GM06990 (cell line): ENCODE results near the gene ADORA1.

Source experiments
- DNase-seq: peaks from one replicate; pipeline ENCODE4 v3.0.0-alpha.2; 2011; ENCODE audit not compliant: insufficient read length; ENCODE audit errors: extremely low read depth
- H3K27me3 ChIP-seq: replicated peaks from 2 replicates; pipeline ENCODE4 v1.6.0; 2011; ENCODE audit warnings: low read length; ENCODE audit not compliant: control insufficient read depth, insufficient read depth
- H3K36me3 ChIP-seq: 2 replicates; pipeline ENCODE4 v1.5.1; 2011; ENCODE audit warnings: low read length; ENCODE audit not compliant: control insufficient read depth, insufficient read depth
- H3K4me3 ChIP-seq: replicated peaks from 2 replicates; pipeline ENCODE4 v1.5.1; 2011; ENCODE audit warnings: low read depth, mild to moderate bottlenecking, control low read depth, low read length
- TF ChIP-seq, protein P1 (sequence below): IDR thresholded peaks from 2 replicates; pipeline ENCODE4 v1.5.1; 2011; ENCODE audit warnings: low read length, control low read depth, mild to moderate bottlenecking, inconsistent platforms; ENCODE audit not compliant: insufficient read depth, poor library complexity, severe bottlenecking

The ADORA1 gene

DNA sequence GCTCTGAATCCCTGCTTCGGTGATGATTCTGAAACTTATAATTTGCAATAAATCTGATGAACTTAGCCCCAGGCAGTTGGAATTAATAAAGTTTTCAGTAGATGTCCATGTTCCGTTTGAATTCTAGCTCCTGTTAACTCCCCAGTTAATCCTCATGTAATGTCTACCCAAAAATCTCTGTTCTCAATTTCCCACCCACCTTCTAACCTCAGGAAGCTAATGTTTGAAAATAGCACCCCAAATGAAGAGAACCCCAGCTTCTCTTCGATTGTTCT is 45.4 kb upstream of the ADORA1 start:
- no peak for DNase-seq
- H3K27me3 ChIP-seq = peaks cover 2% of the 10 kb centered on the region
- no peak overlapping the region for H3K4me3 ChIP-seq
- TF ChIP-seq, protein P1, sequence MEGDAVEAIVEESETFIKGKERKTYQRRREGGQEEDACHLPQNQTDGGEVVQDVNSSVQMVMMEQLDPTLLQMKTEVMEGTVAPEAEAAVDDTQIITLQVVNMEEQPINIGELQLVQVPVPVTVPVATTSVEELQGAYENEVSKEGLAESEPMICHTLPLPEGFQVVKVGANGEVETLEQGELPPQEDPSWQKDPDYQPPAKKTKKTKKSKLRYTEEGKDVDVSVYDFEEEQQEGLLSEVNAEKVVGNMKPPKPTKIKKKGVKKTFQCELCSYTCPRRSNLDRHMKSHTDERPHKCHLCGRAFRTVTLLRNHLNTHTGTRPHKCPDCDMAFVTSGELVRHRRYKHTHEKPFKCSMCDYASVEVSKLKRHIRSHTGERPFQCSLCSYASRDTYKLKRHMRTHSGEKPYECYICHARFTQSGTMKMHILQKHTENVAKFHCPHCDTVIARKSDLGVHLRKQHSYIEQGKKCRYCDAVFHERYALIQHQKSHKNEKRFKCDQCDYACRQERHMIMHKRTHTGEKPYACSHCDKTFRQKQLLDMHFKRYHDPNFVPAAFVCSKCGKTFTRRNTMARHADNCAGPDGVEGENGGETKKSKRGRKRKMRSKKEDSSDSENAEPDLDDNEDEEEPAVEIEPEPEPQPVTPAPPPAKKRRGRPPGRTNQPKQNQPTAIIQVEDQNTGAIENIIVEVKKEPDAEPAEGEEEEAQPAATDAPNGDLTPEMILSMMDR = no peak
- no peaks in the 10 kb centered on the region for H3K36me3 ChIP-seq

DNA sequence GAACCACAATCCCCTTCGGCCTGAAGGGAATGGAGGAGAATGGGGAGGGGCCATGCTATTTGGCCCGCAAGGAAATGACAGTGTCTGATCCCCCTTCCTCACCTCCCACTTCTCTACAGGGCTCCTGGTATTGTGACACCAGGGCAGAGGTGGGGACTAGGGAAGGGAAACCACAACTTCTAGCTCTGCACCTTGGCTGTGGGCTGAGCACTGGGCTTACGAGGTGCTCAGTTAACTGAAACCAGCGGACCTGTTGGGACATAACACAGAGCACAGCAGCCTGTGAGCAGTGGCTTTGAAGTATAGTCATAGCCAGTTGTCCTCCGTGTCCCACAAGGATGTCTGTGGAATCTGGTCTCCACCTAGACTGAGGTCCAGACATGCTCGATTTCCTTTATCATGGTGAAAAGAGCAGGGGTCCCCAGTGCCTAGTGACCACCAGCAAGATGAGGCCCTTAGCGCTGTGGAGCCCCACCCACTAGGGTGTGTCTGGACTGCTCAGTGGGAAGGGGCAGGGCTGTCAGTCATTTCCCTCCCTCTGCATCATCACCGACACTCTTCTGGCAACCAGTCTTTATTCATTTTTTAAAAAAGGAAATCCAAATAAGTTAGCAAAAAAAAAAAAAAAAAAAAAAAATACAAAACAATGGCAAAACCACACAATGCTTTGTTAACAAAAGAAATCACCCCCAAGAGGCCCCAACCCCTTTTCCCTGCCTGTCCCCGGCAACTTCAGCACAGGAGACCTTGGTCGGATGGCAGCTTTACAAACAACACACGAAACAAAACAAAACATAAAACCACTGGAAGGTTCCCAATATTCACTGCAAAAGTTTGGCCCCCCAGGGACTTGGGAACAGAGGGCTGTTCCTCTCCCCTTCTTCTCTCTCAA is 44.7 kb upstream of the ADORA1 start:
- no peak for DNase-seq
- H3K36me3 ChIP-seq = no peaks in the 10 kb centered on the region
- H3K27me3 ChIP-seq = peaks cover 3% of the 10 kb centered on the region

DNA sequence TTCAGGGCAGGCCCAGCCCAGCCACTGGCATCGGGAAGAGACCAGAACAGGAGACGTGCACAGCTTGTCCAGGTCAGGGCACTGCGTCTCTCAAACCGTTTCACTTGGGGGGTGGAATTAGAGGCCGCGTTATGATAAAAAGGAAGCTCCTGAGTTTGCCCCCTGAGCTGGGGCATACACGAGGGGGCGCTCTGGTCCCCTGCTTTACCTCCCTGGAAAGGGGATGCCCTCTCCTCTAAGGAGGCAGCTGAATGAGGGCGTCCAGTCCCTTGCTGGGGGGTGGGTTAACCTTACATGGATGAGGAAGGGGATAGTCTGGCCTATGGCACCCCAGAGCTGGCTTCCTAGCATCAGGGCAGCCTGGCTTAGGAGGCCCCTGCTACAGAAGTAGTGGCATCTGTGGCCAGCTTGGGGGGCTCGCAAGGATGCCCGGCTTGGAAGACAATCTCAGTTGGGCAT is 44.0 kb upstream of the ADORA1 start:
- Histone ChIP-seq H3K4me3 (no peak overlapping the region), H3K36me3 (no peaks in the 10 kb centered on the region), H3K27me3 (peaks cover 1% of the 10 kb centered on the region; the same call in 1 of the 2 replicates)
- TF ChIP-seq, protein P1 = no peak
- DNase-seq = no peak

More for the DNA sequence above, 44.7 kb upstream of the ADORA1 start:
- TF ChIP-seq, protein P1 = no peak
- H3K4me3 ChIP-seq = no peak overlapping the region

DNA sequence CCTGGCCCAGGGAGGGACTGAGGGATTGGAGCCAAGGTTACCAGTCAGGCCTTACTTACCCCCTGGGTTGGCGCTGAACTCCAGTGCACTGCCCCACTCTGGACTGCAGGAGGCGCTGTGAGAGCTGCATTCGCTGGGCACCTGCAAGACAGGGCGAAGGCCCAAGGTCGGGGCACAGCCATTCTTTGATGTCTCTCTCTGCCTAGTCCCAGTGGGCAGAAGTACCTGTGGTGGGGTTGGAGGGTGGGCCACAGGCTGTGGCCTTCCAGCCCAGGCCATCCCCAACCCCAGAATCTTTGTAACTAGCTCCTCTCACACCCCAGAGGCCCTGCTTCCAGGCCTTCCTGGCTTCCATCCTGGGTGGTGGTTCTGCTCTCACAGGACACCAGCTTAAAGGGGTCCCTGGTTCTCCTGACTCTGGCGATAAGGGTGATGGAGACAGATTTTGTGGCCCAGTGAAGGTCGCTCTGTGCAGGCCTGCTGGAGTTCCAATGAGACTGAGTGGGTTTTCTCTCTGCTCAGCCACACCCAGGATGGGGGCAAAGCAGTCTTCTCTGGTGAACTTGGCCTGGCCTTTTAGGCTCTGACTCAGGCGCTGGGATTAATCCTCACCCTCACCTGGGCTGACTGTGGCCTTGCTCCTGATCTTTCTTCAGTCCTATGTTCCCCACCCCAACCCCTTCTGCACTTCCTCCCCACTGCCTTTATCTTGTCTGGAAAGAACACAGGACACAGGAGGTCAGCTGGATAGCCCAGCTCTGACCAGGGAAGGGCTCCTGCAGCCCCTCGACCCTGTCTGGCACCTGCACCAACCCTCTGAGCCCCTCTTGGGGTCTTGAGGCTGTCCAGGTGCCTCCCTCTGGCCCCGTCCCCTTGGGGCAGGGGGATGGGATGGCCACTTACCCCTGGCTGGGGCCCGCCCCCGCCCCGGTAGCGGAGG is 42.7 kb upstream of the ADORA1 start:
- TF ChIP-seq, protein P1 = peak; percentile 87
- no peak overlapping the region for H3K4me3 ChIP-seq
- no peaks in the 10 kb centered on the region for H3K36me3 ChIP-seq
- H3K27me3 ChIP-seq = peaks cover 1% of the 10 kb centered on the region; the same call in 1 of the 2 replicates
- peak; percentile 29 for DNase-seq

DNA sequence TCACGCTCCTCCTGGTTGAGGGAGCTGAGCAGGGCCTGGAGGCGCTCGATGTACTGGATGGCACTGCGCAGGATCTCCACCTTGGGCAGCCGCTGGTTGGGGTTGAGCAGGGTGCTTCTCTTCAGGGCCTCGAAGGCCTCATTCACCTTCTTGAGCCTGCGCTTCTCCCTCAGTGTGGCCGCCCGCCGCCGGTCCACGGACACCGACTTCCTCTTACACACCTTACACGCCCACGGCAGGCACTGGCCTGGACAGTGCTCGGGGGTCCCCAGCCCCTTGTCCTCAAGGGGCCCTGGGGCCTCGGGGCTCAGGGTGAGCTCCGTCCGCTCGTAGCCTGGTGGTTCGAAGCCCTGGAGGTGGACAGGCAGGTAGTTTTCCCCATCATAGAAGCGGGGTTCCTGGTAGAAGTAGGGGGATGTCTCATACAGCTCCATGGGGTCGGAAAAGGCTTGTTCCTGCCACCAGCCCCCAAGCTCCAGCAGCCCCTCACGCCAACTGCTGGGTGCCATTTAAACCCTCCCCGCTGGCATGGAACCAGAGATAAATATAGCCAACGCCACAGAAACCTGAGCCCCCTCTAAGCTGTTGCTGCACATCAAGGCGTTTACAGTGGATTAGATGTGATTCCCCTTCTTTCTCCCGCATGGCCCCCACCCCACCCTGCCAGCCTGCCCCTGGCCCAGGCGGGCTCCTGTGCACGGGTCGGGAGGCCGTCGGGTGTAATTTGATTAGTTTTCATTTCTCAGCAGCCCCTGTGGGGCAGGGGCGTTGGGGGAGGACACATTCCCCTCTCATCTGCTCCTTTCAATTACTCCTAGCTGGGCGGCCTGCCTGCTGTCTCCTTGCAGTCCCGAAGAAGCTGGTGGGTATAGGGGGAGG is 41.8 kb upstream of the ADORA1 start, which contains the start of gene MYOG:
TSS of gene MYOG (minus strand) at position 485 of the 879 bp plus-strand sequence. CDS start at position 434, 51 bp downstream.
- no peak for DNase-seq
- no peak within 1 kb of the TSS for H3K4me3 ChIP-seq
- H3K36me3 ChIP-seq = no peaks in the 10 kb centered on the region
- peaks cover 1% of the 10 kb centered on the region; the same call in 1 of the 2 replicates for H3K27me3 ChIP-seq
- TF ChIP-seq, protein P1 = no peak
